HFFc6 (cell line): ENCODE measurements around the gene KCNMA1. TPM values are rescaled to one million over a fixed set of nuclear protein-coding genes. Genes with fewer than 3 reads are reported as not detected.

ENCODE experiments used
- DNase-seq: peaks from one replicate; pipeline ENCODE4 v3.0.0-alpha.2; 2018
- H3K27ac Mint-ChIP-seq: 2 replicates; pipeline ENCODE4 v1.8.0; 2020; ENCODE audit warnings: mild to moderate bottlenecking, mixed read lengths
- H3K27me3 Mint-ChIP-seq: 2 replicates; pipeline ENCODE4 v1.8.0; 2021; ENCODE audit warnings: mild to moderate bottlenecking, moderate library complexity, mixed read lengths; ENCODE audit not compliant: insufficient read depth
- H3K36me3 Mint-ChIP-seq: 2 replicates; pipeline ENCODE4 v1.8.0; 2021; ENCODE audit warnings: low read depth, mixed read lengths
- H3K4me1 Mint-ChIP-seq: 2 replicates; pipeline ENCODE4 v1.8.0; 2020; ENCODE audit warnings: low read depth, mixed read lengths
- H3K4me3 Mint-ChIP-seq: 2 replicates; pipeline ENCODE4 v1.8.0; 2020; ENCODE audit warnings: mild to moderate bottlenecking, moderate library complexity, mixed read lengths
- H3K9me3 Mint-ChIP-seq: 2 replicates; pipeline ENCODE4 v1.8.0; 2020; ENCODE audit warnings: mild to moderate bottlenecking, mixed read lengths
- CTCF ChIP-seq: fragments of 200-600 bp; sonication (generic); IDR thresholded peaks from 2 replicates; pipeline ENCODE4 v1.5.0; 2021; ENCODE audit warnings: antibody characterized with exemption, mild to moderate bottlenecking
- total RNA-seq, 6 experiments: library from RNA; stranded (reverse); fragmentation: NEBNext Ultra II Directional; extraction: Animal tissue kit (Norgen Biotek cat#: 25700); gene quantifications; 2 replicates in 1 of 6; 3 replicates in 5 of 6; pipeline ENCODE4 v1.2.3, GENCODE V29; 2021

The KCNMA1 gene
- total RNA-seq, 6 experiments from 2014 or later: 87.1 to 191 (median 93.5) TPM

- no peak for TF ChIP-seq CTCF
- peaks cover 2% of the 10 kb centered on the region for H3K27me3 Mint-ChIP-seq
- no peak overlapping the region for H3K27ac Mint-ChIP-seq
- H3K9me3 Mint-ChIP-seq: no peaks in the 10 kb centered on the region; the same call in 1 of the 2 replicates
- DNase-seq: no peak
- H3K4me1 Mint-ChIP-seq: no peaks in the 10 kb centered on the region
- no peaks in the 10 kb centered on the region for H3K36me3 Mint-ChIP-seq
- H3K4me3 Mint-ChIP-seq: no peak overlapping the region
Observed at GRCh38 chr10:76858721-76859120, 778.9 kb downstream of the KCNMA1 start.

DNA sequence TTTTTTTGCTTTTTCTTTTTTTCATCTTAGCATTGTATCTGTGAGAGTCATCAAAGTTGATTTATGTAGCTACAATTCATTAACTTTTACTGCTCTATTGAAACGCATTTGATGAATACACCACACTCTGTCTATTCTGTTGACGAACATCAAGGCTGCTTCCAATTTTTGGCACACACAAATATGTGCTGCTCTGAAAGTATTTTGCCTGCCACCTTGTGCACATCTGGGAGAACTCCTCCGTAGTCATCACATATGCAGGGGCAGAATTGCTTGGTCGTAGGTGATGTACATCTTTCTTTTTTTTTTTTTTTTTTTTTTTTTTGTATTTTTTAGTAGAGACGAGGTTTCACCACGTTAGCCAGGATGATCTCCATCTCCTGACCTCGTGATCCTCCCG is 796.8 kb downstream of the KCNMA1 start:
- H3K9me3 Mint-ChIP-seq: peaks cover 4% of the 10 kb centered on the region; the same call in 1 of the 2 replicates
- H3K36me3 Mint-ChIP-seq: no peaks in the 10 kb centered on the region
- no peak overlapping the region for H3K4me3 Mint-ChIP-seq
- no peaks in the 10 kb centered on the region for H3K4me1 Mint-ChIP-seq
- no peak for DNase-seq
- no peak overlapping the region for H3K27ac Mint-ChIP-seq
- TF ChIP-seq CTCF: no peak
- peaks cover 6% of the 10 kb centered on the region; the same call in 1 of the 2 replicates for H3K27me3 Mint-ChIP-seq

DNA sequence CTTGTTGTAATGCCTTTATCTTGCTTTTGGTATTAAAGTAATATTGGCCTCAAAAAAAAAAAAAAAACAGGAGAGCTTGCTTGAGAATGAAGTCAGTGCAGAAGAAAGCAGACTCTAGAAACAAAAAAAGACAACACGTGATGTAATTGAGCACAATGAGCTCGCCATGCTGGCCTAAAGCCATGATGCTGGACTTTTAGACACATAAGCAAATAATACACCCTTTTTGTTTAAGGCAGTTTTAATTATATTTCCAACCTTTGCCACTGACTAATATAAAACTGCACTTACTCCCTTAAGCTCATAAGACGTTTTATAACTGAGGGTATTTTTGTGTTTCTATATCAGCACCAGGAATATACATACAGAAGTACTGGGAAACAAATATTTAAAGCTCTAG is 798.3 kb downstream of the KCNMA1 start:
- DNase-seq: no peak
- peaks cover 8% of the 10 kb centered on the region; the same call in 1 of the 2 replicates for H3K27me3 Mint-ChIP-seq
- no peak overlapping the region for H3K27ac Mint-ChIP-seq
- no peaks in the 10 kb centered on the region for H3K9me3 Mint-ChIP-seq
- H3K4me3 Mint-ChIP-seq: no peak overlapping the region
- TF ChIP-seq CTCF: no peak
- H3K36me3 Mint-ChIP-seq: no peaks in the 10 kb centered on the region
- no peaks in the 10 kb centered on the region for H3K4me1 Mint-ChIP-seq

DNA sequence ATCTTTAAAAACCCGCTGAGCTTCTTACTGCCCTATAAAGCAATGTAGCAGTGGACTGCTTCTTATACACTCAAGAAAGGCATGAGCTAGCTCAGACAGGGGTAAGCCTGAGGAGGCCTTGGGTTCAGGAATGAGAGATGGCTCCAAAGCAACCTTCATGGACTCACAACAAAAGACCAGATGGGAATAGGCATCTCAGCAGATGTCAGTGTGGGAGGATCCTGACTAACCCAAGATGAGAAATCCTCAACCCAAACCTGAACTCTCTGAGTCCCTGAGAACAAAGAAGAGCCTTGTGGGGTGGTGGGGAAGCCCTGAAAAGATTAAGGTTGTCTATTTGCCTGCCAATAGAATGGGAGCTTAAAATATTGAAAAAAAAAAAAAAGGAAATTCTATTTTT is 807.4 kb downstream of the KCNMA1 start:
- H3K27ac Mint-ChIP-seq: no peak overlapping the region
- no peaks in the 10 kb centered on the region for H3K36me3 Mint-ChIP-seq
- peaks cover 6% of the 10 kb centered on the region; the same call in 1 of the 2 replicates for H3K27me3 Mint-ChIP-seq
- TF ChIP-seq CTCF: no peak
- H3K4me1 Mint-ChIP-seq: no peaks in the 10 kb centered on the region
- H3K9me3 Mint-ChIP-seq: no peaks in the 10 kb centered on the region
- no peak overlapping the region for H3K4me3 Mint-ChIP-seq
- no peak for DNase-seq

DNA sequence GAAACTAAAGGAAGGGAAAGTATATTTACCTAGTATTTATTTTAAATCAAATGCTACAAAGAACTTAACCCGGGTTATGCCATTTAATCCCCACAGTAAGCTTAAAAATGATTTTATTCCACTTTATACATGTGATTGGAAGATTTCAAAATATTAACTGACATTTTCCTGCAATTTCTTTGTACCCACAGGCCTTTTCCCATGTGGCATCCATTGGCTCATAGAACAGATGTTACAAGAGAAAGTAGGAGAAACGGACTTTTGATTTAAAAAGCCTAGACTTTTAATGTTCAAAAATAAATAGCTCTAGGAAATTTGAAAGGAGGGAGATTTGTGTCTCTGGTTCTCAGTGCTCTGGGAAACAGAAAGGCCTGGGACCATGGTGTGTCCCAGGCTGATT is 807.9 kb downstream of the KCNMA1 start:
- no peaks in the 10 kb centered on the region for H3K4me1 Mint-ChIP-seq
- no peak overlapping the region for H3K27ac Mint-ChIP-seq
- H3K27me3 Mint-ChIP-seq: peaks cover 6% of the 10 kb centered on the region; the same call in 1 of the 2 replicates
- DNase-seq: no peak
- H3K9me3 Mint-ChIP-seq: no peaks in the 10 kb centered on the region
- TF ChIP-seq CTCF: no peak
- no peaks in the 10 kb centered on the region for H3K36me3 Mint-ChIP-seq
- H3K4me3 Mint-ChIP-seq: no peak overlapping the region
